Activated T-helper 17 cell treated with anti-CD3 and anti-CD28 coated beads, Interleukin-2, amount 50 U/mL, for 72 hours (primary cell): ENCODE measurements around the gene TCF7L2. TPM values are rescaled to one million over a fixed set of nuclear protein-coding genes. Genes with fewer than 3 reads are reported as not detected.

Experiments
- ATAC-seq: fragments of 150-1000 bp; cut with Tn5 transposase; replicated peaks from 2 replicates; pipeline ENCODE4 v1.10.0; 2021; ENCODE audit warnings: mild to moderate bottlenecking, moderate library complexity
- H3K27ac Mint-ChIP-seq: one replicate; pipeline ENCODE4 v1.8.0; 2022; ENCODE audit warnings: mixed read lengths
- H3K27me3 Mint-ChIP-seq: one replicate; pipeline ENCODE4 v1.8.0; 2022; ENCODE audit warnings: mixed read lengths
- H3K36me3 Mint-ChIP-seq: one replicate; pipeline ENCODE4 v1.8.0; 2022; ENCODE audit warnings: low read depth, mild to moderate bottlenecking, mixed read lengths
- H3K4me1 Mint-ChIP-seq: one replicate; pipeline ENCODE4 v1.8.0; 2022; ENCODE audit warnings: mixed read lengths
- H3K4me3 Mint-ChIP-seq: one replicate; pipeline ENCODE4 v1.8.0; 2022; ENCODE audit warnings: mild to moderate bottlenecking, mixed read lengths
- H3K9me3 Mint-ChIP-seq: one replicate; pipeline ENCODE4 v1.8.0; 2022; ENCODE audit warnings: mixed read lengths
- total RNA-seq, 2 donors: library from RNA; stranded (reverse); gene quantifications; one replicate each; pipeline ENCODE4 v1.2.3, GENCODE V29; 2022

The TCF7L2 gene
- total RNA-seq, 2 donors from 2014 or later, result 1.1 to 4.7 TPM

- no peaks in the 10 kb centered on the region for H3K4me1 Mint-ChIP-seq
- H3K4me3 Mint-ChIP-seq, result no peak overlapping the region
- H3K9me3 Mint-ChIP-seq, result no peaks in the 10 kb centered on the region
- H3K27ac Mint-ChIP-seq, result no peak overlapping the region
- H3K27me3 Mint-ChIP-seq, result no peaks in the 10 kb centered on the region
- no peaks in the 10 kb centered on the region for H3K36me3 Mint-ChIP-seq
- no peak for ATAC-seq
These were observed 237.2 kb downstream of the TCF7L2 start for GRCh38 chr10:113187063-113187777.

DNA sequence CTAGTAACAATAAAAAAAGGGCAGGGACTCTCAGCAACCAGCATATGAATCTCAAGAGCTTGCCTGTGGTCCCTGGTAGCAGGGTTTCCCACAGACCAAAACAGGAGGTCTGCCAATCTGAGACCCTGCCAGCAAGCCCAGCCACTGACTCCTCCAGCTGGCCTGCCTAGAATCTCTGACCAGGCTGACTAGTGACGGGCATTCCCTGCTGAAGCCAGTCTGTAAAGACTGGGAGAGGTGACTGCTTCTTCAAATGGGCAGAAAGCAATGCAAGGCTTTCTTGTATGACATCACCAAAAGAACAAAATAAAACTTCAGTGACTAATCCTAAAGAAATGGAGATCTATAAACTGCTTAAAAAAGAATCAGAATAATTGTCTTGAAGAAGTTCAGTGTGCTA, 249.4 kb downstream of the TCF7L2 start:
- Mint-ChIP-seq H3K4me3 (no peak overlapping the region), H3K36me3 (no peaks in the 10 kb centered on the region), H3K9me3 (peaks cover 11% of the 10 kb centered on the region), H3K27ac (no peak overlapping the region), H3K4me1 (no peaks in the 10 kb centered on the region), H3K27me3 (peaks cover 10% of the 10 kb centered on the region)
- no peak for ATAC-seq

DNA sequence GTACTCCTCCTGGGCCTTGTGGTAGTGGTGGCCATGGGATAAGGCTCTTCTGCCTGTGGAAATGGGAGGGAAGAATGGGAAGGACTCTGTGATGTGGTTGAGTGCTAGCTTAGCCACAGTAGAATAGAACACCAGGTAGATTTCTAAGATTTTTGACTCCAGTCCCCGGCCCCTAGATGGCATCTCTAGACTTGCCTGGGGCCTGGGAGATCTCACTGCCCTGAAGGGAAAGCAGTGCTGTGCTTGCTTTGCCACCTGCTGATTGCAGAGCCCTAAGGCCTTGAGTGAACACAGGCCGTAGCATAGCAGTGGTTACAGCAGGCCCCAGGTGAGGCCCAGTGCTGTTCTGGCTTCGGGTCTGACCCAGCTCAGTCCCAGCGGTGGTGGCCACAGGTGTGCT, 252.0 kb downstream of the TCF7L2 start:
- Mint-ChIP-seq H3K4me3 (no peak overlapping the region), H3K36me3 (no peaks in the 10 kb centered on the region)
- no peak for ATAC-seq

DNA sequence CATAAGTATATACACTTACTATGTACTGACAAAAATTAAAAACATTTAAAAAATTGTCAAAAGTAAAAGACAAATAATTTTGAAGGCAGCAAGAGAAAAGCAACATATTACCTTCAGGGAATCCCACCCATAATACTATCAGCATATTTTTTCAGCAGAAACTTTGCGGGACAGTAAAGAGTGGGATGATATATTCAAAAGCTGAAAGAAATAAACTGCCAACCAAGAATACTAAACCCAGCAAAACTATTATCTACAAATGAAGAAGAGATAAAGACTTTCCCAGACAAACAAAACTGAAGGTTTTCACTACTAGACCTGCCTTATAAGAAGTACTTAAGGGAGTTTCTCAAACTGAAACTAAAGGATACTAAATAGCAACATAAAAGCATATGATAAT, 257.9 kb downstream of the TCF7L2 start:
- Mint-ChIP-seq H3K9me3 (peaks cover 25% of the 10 kb centered on the region), H3K27me3 (peaks cover 6% of the 10 kb centered on the region), H3K4me3 (no peak overlapping the region), H3K36me3 (no peaks in the 10 kb centered on the region), H3K4me1 (no peaks in the 10 kb centered on the region), H3K27ac (no peak overlapping the region)
- no peak for ATAC-seq

More for the DNA sequence above, 252.0 kb downstream of the TCF7L2 start:
- H3K27ac Mint-ChIP-seq, result no peak overlapping the region
- peaks cover 7% of the 10 kb centered on the region for H3K27me3 Mint-ChIP-seq
- no peaks in the 10 kb centered on the region for H3K4me1 Mint-ChIP-seq
- H3K9me3 Mint-ChIP-seq, result peaks cover 18% of the 10 kb centered on the region

- Mint-ChIP-seq H3K27ac (no peak overlapping the region), H3K36me3 (no peaks in the 10 kb centered on the region), H3K4me1 (no peaks in the 10 kb centered on the region), H3K27me3 (no peaks in the 10 kb centered on the region), H3K4me3 (no peak overlapping the region), H3K9me3 (peaks cover 4% of the 10 kb centered on the region)
- ATAC-seq, result no peak
These were observed 263.0 kb downstream of the TCF7L2 start for GRCh38 chr10:113213035-113213434.

GRCh38 chr10:113214331-113214730, 264.3 kb downstream of the TCF7L2 start:
- H3K36me3 Mint-ChIP-seq, result no peaks in the 10 kb centered on the region
- no peaks in the 10 kb centered on the region for H3K4me1 Mint-ChIP-seq
- peaks cover 4% of the 10 kb centered on the region for H3K27me3 Mint-ChIP-seq
- ATAC-seq, result no peak
- no peaks in the 10 kb centered on the region for H3K9me3 Mint-ChIP-seq
- H3K27ac Mint-ChIP-seq, result no peak overlapping the region
- no peak overlapping the region for H3K4me3 Mint-ChIP-seq

DNA sequence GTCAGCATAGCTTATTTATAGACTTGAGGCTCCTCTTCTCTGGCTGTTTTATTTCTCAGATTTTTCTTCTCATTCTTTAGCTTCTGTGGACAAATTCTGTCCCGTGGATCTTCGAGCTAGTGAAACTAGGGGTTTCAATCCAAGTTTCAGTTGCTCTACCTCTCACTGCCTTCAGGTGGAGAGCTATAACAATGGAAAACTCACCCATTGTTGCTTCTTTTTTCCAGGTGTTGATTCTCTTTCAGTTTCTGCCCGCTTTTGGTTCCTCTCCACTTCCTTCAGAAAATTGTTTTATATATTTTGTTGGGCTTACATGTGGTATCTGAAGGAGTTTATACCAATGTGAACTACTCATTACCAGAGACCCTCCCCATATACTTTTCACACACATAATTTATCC, 266.1 kb downstream of the TCF7L2 start:
- H3K36me3 Mint-ChIP-seq, result no peaks in the 10 kb centered on the region
- H3K9me3 Mint-ChIP-seq, result no peaks in the 10 kb centered on the region
- H3K4me1 Mint-ChIP-seq, result no peaks in the 10 kb centered on the region
- peaks cover 4% of the 10 kb centered on the region for H3K27me3 Mint-ChIP-seq
- no peak overlapping the region for H3K4me3 Mint-ChIP-seq
- ATAC-seq, result no peak
- H3K27ac Mint-ChIP-seq, result no peak overlapping the region
